Endothelial cell of hepatic sinusoid (primary cell): ENCODE measurements around the gene THEMIS2.
"Not testable (repeated sequence)": the region's sequence is repeated elsewhere in the genome, so short reads cannot be mapped to it uniquely, and the experiment has no call there.

Experiments used
- in situ Hi-C: cut with HindIII; loops from 2 replicates; pipeline ENCODE4 v1.10.0; 2017; ENCODE audit warnings: low sequenced_read_pairs

THEMIS2 gene

GRCh38 chr1:27872059-27872801, at the start of gene THEMIS2:
Gene THEMIS2 (plus strand): TSS chr1:27872544. CDS start chr1:27872572, 28 bp downstream.
- in situ Hi-C loops, result no loop called here

GRCh38 chr1:27823784-27824183, 48.6 kb upstream of the THEMIS2 start:
- in situ Hi-C loops, result no loop called here

GRCh38 chr1:27824411-27824810, 47.9 kb upstream of the THEMIS2 start:
- in situ Hi-C loops, result no loop called here

DNA sequence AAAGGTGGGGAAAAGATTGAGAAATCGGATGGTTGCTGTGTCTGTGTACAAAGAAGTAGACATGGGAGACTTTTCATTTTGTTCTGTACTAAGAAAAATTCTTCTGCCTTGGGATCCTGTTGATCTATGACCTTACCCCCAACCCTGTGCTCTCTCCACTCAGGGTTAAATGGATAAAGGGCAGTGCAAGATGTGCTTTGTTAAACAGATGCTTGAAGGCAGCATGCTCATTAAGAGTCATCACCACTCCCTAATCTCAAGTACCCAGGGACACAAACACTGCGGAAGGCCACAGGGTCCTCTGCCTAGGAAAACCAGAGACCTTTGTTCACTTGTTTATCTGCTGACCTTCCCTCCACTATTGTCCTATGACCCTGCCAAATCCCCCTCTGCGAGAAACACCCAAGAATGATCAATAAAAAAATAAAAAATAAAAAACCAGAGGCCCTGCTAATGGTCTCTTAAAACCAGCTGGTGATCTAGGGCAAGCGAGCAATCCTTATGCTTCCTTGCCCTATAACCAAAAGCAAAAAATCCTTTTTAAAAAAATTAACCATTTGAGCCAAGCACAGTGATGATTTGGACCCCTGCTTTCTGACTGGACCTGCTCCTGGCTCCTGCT, 42.9 kb upstream of the THEMIS2 start:
- in situ Hi-C loops, result not testable (repeated sequence)

- in situ Hi-C loops, result no loop called here
Observed at GRCh38 chr1:27830621-27831440, 41.5 kb upstream of the THEMIS2 start, which contains the start of gene PPP1R8. Gene PPP1R8 (plus strand): TSS chr1:27830782. CDS start chr1:27830836, 54 bp downstream.

DNA sequence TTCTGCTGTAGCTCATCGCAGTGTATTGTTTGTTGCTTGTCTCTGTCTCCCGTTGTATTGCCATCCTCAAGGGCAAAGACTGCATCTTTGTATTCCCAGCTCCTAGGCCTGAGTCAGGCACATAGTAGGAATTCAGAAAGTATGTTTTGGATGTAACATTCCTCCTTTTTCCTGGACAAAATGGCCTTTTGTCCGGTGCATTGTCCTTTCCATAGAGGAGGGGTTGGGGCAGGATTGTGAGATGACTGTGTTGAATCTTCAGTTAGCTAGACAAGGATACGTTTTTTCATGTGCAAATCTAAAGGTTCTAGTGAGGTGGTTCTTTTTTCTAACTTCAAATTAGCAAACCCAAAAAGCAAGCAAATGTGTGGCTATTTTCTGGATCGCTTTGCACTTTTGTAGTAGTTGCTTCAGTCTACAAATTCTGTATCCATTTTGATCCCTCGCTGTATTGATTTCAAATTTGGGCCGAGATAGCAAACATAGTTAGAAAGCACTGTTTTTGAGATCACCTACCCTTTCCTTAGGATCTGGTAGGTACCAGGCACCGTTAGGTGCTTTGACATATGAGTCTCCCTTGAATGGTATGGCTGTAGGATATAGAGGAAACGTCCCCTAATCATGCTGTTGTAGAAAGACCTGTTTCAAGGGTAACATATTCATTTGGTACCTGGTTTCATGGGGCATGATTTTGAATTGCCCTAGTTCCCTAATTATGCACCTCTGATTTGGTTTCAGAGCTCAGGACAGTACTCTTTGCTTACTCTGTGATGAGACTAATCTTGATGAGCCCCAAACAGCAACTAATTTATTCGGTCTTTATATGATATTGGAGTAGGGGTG, 40.6 kb upstream of the THEMIS2 start:
- in situ Hi-C loops, result no loop called here

- in situ Hi-C loops, result no loop called here
Observed at GRCh38 chr1:27832762-27833161, 39.6 kb upstream of the THEMIS2 start.

- in situ Hi-C loops, result no loop called here
Observed at GRCh38 chr1:27833470-27833869, 38.9 kb upstream of the THEMIS2 start.

DNA sequence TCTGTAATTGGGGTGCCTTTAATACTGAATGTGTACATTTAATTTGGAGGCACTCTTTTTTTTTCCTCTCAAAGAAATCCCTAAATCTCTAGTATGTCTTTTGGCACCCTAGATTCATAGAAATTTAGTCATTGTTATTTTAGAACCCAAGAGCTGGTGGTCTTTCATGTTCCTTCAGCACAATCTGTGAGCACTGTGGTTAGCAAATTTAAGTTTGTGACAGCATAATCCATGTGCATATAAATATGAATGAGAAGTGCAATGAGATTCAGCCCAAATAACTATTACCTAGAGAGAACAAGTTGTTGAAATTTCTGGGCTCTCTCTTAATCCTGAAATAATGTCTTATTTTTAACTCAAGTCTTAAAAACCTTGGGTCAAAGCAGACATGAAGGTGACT, 37.3 kb upstream of the THEMIS2 start:
- in situ Hi-C loops, result no loop called here

GRCh38 chr1:27835501-27835900, 36.8 kb upstream of the THEMIS2 start:
- in situ Hi-C loops, result no loop called here

DNA sequence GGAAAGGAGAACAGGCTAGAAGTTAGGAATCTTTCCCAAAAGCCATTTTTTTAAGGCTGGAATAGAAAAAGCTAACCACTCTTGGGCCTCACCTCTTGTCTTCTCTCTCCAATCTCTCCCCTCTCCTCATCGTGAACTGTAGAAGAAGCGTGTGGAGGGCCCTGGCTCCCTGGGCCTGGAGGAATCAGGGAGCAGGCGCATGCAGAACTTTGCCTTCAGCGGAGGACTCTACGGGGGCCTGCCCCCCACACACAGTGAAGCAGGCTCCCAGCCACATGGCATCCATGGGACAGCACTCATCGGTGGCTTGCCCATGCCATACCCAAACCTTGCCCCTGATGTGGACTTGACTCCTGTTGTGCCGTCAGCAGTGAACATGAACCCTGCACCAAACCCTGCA, 22.4 kb upstream of the THEMIS2 start:
- in situ Hi-C loops, result no loop called here

DNA sequence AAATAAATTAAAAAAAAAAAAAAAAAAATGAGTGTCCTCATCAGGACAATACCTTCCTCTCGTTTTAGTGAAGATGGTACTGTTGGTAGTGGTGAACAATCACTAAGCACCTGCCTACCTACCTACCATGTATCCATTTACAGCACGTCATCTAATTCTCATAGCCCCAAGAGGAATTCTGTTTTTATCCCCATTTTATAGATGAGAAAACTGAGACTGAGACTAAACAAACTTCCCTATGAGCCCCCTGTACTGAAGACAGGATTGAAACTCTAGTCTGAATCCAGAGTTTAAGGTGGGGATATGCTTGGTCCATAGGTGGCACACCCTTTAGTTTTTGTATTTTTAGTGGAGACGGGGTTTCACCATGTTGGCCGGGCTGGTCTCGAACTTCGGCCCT, 17.3 kb upstream of the THEMIS2 start:
- in situ Hi-C loops, result loop anchor here (5.0 kb wide), 1 partner anchor 132 kb away; no protein-coding TSS in a partner anchor

- in situ Hi-C loops, result loop anchor here (5.0 kb wide), 1 partner anchor 131 kb away; no protein-coding TSS in a partner anchor
Observed at GRCh38 chr1:27856561-27857343, 15.6 kb upstream of the THEMIS2 start.

DNA sequence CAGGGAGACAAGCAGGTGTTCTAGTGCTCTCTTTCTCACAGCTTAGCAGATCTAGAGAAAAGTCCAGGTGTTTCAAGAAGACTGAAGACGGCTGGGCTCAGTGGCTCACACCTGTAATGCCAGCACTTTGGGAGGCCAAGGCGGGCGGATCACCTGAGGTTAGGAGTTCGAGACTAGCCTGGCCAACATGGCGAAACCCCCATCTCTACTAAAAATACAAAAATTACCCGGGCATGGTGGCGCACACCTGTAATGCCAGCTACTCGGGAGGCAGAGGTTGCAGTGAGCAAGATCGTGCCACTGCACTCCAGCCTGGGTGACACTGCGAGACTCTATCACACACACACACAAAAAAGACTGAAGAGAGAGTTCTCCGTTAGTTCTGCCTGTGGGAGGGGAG, 14.8 kb upstream of the THEMIS2 start:
- in situ Hi-C loops, result loop anchor here (5.0 kb wide), 1 partner anchor 130 kb away; no protein-coding TSS in a partner anchor

DNA sequence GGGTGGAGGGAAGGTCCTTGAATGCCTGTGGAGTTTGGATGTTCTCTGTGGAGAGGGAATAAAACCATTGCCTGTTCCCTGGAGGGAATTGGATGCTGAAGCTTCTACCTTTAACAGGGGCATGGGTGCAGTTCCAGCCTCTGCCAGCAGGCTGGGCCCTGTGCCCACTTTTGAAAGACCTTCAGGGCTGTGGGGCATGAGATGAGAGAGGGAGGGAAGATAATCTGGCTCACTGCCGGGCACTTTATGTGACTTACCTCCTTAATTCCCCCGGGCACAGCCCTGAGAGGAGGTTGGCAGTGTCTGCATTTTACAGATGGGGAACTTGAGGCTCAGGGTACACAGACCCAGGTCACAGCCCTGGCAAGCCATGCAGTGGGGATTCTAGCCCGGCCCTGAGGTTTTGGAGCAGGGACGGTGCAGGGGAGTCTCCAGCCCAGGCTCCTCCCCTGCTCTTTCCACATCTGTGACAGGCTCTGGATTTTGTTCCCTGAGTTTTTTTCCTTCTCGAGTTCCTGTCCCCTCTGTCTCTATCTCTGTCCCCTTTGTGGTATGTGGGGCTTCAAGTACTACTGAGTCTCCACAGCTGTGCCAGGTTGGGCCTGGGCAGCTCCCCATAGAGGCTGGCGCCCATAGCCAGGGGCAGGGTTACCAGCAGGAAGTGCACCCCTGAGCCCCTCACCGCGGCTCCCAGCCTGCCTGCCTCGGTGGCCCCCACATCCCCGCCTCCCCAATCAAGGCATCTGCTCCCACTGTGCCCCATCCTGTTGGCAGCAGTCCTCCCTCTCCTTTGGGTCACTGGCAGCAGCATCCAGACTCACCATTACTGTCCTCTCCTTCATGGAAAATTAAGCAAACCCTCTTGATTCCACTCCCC, 14.0 kb upstream of the THEMIS2 start:
- in situ Hi-C loops, result loop anchor here (5.0 kb wide), 1 partner anchor 129 kb away; no protein-coding TSS in a partner anchor

GRCh38 chr1:27858949-27859576, 13.3 kb upstream of the THEMIS2 start:
- in situ Hi-C loops, result loop anchor here (5.0 kb wide), 1 partner anchor 128 kb away; no protein-coding TSS in a partner anchor

DNA sequence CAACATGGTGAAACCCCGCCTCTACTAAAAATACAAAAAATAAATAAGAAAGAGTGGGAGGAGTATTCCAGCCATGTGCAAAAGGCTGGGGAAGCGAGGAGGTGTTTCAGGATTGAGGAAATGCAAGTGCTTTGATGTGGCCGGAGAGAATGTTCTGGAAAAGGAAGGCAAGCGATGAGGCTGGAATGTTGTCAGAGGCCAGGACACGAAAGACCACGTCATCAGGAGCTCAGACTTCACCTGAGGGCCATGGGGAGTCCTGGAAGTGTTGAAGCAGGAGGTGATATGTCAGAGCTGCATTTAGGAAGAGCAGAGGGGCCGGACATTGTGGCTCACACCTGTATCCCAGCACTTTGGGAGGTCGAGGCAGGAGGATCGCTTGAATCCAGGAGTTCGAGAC, 10.9 kb upstream of the THEMIS2 start:
- in situ Hi-C loops, result no loop called here

DNA sequence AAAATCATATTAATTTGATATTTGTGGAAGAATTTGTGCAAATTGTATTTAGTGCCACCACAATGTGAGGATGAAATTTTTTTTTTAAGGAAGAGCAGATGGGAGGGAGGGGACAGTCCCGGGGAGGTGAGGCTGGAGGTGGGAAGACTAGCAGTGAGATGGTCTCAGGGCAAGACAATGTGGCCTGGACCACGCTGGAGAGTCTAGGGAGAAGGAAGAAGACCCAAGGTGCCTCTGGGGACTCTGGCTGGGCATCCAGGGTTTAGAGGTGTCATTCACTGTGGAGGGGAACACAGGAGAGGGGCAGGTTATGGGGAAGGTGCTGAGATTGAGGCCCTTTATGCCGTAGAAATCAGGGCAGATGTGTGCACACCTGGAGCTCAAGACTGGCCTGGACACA, 10.3 kb upstream of the THEMIS2 start:
- in situ Hi-C loops, result no loop called here
